HG02938 (cell line): Measurements from ENCODE around the gene PCDHGB5.
A peak's percentile ranks its signal among the peaks of the same experiment; 100 is the strongest.
"Not testable (repeated sequence)": the region's sequence is repeated elsewhere in the genome, so short reads cannot be mapped to it uniquely, and the experiment has no call there.

Experiments
- ATAC-seq: cut with Tn5 transposase; IDR thresholded peaks from one replicate; pipeline ENCODE4 v1.9.1; 2021; ENCODE audit warnings: mild to moderate bottlenecking, moderate library complexity; ENCODE audit not compliant: unreplicated experiment

PCDHGB5 gene

GRCh38 chr5:141409598-141410306 lies 12.0 kb downstream of the PCDHGB5 start:
- no peak for ATAC-seq

DNA sequence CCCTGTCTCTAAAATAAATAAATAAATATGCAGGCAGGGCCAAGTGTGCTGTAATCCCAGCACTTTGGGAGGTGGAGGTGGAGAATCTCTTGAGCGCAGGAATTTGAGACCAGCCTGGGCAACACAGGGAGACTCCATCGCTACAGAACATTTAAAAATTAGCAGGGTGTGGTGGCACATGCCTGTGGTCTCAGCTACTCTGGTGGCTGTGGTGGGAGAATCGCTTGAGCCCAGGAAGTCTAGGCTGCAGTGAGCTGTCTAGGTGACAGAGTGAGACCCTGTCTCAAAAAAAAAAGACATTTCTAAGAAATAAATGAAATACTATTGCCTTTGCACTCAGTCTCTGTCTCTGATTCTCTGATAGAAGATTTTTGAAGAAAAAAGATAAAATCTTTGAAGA lies 13.8 kb downstream of the PCDHGB5 start:
- ATAC-seq = no peak

- ATAC-seq = peak; percentile 74
These were observed 15.2 kb downstream of the PCDHGB5 start, which contains the start of gene PCDHGA10 for GRCh38 chr5:141412854-141413539. TSS of gene PCDHGA10 (plus strand) at chr5:141412987. CDS start at chr5:141413176, 189 bp downstream.

- no peak for ATAC-seq
These were observed 15.9 kb downstream of the PCDHGB5 start for GRCh38 chr5:141413540-141414069.

GRCh38 chr5:141414548-141415274 lies 17.0 kb downstream of the PCDHGB5 start:
- ATAC-seq = not testable (repeated sequence)

DNA sequence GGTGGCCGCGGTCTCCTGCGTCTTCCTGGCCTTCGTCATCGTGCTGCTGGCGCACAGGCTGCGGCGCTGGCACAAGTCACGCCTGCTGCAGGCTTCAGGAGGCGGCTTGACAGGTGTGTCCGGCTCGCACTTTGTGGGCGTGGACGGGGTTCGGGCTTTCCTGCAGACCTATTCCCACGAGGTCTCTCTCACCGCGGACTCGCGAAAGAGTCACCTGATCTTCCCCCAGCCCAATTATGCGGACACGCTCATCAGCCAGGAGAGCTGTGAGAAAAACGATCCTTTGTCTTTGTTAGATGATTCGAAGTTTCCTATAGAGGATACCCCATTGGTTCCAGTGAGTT lies 17.5 kb downstream of the PCDHGB5 start:
- ATAC-seq = not testable (repeated sequence)

- ATAC-seq = peak; percentile 53
These were observed 19.9 kb downstream of the PCDHGB5 start, which contains the start of gene PCDHGB7 for GRCh38 chr5:141417494-141418172. TSS of gene PCDHGB7 (plus strand) at chr5:141417677. CDS start at chr5:141417860, 183 bp downstream.

- ATAC-seq = no peak
These were observed 21.5 kb downstream of the PCDHGB5 start for GRCh38 chr5:141419074-141419880.

DNA sequence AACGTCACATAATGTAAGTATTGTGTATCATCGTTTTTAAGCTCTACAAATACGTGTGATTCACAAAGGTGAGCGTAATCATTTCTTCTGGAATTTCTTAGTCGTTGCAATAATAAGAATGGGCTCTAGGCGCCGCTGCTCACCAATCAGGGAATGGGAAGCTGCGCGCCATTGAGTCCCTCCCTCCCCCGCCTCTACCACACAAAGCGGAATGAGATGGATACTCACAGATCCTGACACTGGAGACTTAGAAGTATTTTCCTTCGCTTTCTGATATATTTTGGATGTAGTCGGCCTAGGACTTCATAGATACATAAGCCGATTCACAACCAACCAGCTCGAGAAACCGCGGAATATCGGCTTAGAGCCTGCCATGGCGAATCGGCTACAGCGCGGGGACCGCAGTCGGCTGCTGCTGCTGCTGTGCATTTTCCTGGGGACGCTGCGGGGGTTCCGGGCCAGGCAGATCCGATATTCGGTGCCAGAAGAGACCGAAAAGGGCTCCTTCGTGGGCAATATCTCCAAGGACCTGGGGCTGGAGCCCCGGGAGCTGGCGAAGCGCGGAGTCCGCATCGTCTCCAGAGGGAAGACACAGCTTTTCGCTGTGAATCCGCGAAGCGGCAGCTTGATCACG lies 23.2 kb downstream of the PCDHGB5 start, which contains the start of gene PCDHGA11:
TSS of gene PCDHGA11 (plus strand) at position 197 of the 634 bp plus-strand sequence. CDS start at position 374, 177 bp downstream.
- peak; percentile 34 for ATAC-seq

DNA sequence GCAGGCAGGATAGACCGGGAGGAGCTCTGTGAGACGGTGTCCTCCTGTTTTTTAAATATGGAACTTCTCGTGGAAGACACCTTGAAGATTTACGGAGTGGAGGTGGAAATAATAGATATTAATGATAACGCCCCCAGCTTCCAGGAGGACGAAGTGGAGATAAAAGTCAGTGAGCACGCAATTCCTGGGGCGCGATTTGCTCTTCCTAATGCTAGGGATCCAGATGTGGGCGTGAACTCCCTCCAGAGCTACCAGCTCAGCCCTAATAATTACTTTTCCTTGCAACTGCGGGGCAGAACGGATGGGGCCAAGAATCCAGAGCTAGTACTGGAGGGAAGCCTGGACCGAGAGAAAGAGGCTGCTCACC lies 23.7 kb downstream of the PCDHGB5 start:
- no peak for ATAC-seq

DNA sequence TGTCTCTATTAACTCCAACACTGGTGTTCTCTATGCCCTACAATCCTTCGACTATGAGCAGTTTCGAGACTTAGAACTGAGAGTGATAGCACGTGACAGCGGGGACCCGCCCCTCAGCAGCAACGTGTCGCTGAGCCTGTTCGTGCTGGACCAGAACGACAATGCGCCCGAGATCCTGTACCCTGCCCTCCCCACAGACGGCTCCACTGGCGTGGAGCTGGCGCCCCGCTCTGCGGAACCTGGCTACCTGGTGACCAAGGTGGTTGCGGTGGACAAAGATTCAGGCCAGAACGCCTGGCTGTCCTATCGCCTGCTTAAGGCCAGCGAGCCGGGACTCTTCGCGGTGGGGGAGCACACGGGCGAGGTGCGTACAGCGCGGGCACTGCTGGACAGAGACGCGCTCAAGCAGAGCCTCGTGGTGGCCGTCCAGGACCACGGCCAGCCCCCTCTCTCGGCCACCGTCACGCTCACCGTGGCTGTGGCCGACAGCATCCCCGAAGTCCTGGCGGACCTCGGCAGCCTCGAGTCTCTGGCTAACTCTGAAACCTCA lies 25.1 kb downstream of the PCDHGB5 start:
- ATAC-seq = no peak

DNA sequence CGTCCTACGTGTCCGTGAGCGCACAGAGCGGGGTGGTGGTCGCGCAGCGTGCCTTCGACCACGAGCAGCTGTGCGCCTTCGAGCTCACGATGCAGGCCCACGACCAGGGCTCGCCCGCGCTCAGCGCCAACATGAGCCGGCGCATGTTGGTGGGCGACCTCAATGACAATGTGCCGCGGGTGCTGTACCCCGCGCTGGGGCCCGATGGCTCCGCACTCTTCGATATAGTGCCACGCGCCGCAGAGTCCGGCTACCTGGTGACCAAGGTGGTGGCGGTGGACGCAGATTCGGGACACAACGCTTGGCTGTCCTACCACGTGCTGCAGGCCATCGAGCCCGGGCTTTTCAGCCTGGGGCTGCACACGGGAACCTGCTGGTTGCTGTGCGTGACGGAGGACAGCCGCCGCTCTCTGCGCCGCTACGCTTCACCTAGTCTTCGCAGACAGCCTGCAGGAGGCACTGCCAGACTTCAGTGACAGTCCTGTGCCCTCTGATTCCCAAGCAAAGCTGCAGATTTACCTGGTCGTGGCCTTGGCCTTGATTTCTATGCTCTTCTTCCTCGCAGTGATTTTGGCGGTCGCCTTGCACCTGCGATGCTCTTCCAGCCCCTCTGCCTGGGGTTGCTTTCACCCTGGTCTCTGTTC lies 30.2 kb downstream of the PCDHGB5 start:
- no peak for ATAC-seq

DNA sequence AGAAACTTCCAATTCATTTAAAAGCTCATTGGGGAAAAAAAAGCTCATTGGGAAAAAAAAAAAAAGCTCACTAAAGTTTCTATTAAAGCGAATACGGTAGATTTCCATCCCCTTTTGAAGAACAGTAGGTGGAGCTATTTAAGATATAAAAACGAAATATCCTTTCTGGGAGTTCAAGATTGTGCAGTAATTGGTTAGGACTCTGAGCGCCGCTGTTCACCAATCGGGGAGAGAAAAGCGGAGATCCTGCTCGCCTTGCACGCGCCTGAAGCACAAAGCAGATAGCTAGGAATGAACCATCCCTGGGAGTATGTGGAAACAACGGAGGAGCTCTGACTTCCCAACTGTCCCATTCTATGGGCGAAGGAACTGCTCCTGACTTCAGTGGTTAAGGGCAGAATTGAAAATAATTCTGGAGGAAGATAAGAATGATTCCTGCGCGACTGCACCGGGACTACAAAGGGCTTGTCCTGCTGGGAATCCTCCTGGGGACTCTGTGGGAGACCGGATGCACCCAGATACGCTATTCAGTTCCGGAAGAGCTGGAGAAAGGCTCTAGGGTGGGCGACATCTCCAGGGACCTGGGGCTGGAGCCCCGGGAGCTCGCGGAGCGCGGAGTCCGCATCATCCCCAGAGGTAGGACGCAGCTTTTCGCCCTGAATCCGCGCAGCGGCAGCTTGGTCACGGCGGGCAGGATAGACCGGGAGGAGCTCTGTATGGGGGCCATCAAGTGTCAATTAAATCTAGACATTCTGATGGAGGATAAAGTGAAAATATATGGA lies 32.8 kb downstream of the PCDHGB5 start, which contains the start of gene PCDHGA12:
TSS of gene PCDHGA12 (plus strand) at position 176 of the 782 bp plus-strand sequence. CDS start at position 429, 253 bp downstream.
- ATAC-seq = peak; percentile 89

GRCh38 chr5:141431286-141431685 lies 33.5 kb downstream of the PCDHGB5 start:
- ATAC-seq = peak; percentile 51

DNA sequence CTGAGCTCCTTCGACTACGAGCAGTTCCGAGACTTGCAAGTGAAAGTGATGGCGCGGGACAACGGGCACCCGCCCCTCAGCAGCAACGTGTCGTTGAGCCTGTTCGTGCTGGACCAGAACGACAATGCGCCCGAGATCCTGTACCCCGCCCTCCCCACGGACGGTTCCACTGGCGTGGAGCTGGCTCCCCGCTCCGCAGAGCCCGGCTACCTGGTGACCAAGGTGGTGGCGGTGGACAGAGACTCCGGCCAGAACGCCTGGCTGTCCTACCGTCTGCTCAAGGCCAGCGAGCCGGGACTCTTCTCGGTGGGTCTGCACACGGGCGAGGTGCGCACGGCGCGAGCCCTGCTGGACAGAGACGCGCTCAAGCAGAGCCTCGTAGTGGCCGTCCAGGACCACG lies 34.6 kb downstream of the PCDHGB5 start:
- ATAC-seq = not testable (repeated sequence)

GRCh38 chr5:141432726-141433125 lies 35.0 kb downstream of the PCDHGB5 start:
- ATAC-seq = not testable (repeated sequence)

DNA sequence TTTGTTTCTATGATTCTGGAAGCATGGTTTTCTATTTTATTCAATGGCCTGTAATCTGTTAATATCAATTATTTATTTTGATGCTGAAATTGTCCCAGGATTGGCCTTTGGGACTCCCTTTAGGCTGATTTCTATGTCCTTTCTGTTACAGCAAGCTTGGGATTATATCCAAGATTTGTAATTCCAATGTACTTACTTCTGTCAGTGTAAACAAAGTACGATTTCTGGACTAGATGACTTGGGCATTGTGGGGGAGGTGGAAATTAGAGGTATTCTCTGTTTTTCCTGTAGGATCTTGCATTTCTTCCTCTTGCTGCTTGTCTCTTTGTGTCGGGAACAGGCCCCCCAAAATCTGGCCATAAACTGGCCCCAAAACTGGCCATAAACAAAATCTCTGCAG lies 36.3 kb downstream of the PCDHGB5 start:
- no peak for ATAC-seq

DNA sequence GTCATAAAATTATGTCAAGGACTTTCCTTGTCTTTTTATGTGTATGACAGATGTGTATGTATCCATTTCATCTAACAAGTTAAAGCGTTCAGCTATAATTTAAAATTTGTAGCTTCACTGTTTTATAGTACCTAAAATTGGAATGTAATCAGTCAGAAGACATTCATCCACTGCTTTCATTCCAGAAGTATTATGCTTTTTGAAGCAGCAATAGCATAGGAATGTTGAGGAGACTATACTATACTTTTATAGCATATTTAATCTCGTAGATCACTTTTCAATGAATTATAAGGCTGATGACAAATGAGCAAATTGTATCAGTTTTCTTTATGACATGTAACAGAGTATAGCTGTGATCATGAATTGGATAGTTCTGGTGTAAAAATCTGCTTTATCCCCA lies 39.5 kb downstream of the PCDHGB5 start:
- ATAC-seq = no peak
